HCT116 (cell line): ENCODE measurements around the gene SH3PXD2A. TPM values are rescaled to one million over a fixed set of nuclear protein-coding genes. Genes with fewer than 3 reads are reported as not detected.

ENCODE experiments used
- ATAC-seq: fragments of 200-7000 bp; cut with Tn5 transposase; 2 replicates; pipeline ENCODE4 v1.9.1; 2020; ENCODE audit warnings: mild to moderate bottlenecking, moderate library complexity
- BruUV-seq: library from RNA; stranded (reverse); fragments of 400-500 nt; replicated peaks from 2 replicates; lab custom pipeline; 2021; lab: Mats Ljungman, UMichigan
- CTCF ChIA-PET: fragments of 300-600 bp; sonication (Branson Sonifier 250); formaldehyde crosslinking; loops from one replicate; lab custom pipeline; 2021; ENCODE audit warnings: antibody characterized with exemption; lab: Charles Lee
- POLR2A ChIA-PET: fragments of 300-600, 350-600 bp; sonication (Branson Sonifier 250); formaldehyde crosslinking; loops from one replicate; lab custom pipeline; 2021; ENCODE audit warnings: antibody characterized with exemption; lab: Charles Lee
- RAD21 ChIA-PET, 2 experiments: fragments of 300-600 bp; sonication (Branson Sonifier 250); formaldehyde crosslinking; loops; one replicate each; lab custom pipeline; 2023; ENCODE audit warnings: low total read pairs in 2 of 2; ENCODE audit not compliant: uncharacterized antibody in 2 of 2, unreplicated experiment in 2 of 2, low non-redundant PET in 1 of 2; lab: Charles Lee
- DNase-seq: peaks from one replicate; pipeline ENCODE4 v3.0.0-alpha.2; 2010; ENCODE audit warnings: low read depth, low spot score
- H2AFZ ChIP-seq: fragments of 200-600 bp; shearing (Covaris generic), sonication (generic); 2 replicates; pipeline ENCODE4 v1.6.1; 2017; ENCODE audit warnings: low read depth, mixed run types, mixed read lengths, antibody characterized with exemption, low read length; ENCODE audit not compliant: poor library complexity, severe bottlenecking
- H3K27ac ChIP-seq: 2 replicates; pipeline ENCODE4 v1.5.1; 2012; ENCODE audit warnings: low read depth, low read length
- H3K27me3 ChIP-seq: fragments of 200-600 bp; sonication (generic); 2 replicates; pipeline ENCODE4 v1.6.1; 2016; ENCODE audit warnings: mixed run types, low read length, mixed read lengths; ENCODE audit not compliant: insufficient read depth
- H3K36me3 ChIP-seq, 2 experiments: fragments of 200-500 bp in 1 of 2; fragments of 200-600 bp in 1 of 2; sonication (Bioruptor generic) in 1 of 2; sonication (generic) in 1 of 2; 2 replicates each; pipeline versions ENCODE4 v1.5.1 to v1.6.1; 2014 to 2016; ENCODE audit warnings: low read length in 2 of 2, inconsistent platforms in 1 of 2, mixed read lengths in 1 of 2, mixed run types in 1 of 2; ENCODE audit not compliant: insufficient read depth in 2 of 2, control insufficient read depth in 1 of 2
- H3K4me1 ChIP-seq, 2 experiments: fragments of 200-600 bp in 1 of 2; sonication (generic) in 1 of 2; 2 replicates each; pipeline versions ENCODE4 v1.5.1 to v1.6.1; 2012 to 2017; ENCODE audit warnings: low read length in 2 of 2, inconsistent platforms in 1 of 2, mild to moderate bottlenecking in 1 of 2, mixed read lengths in 1 of 2, mixed run types in 1 of 2, moderate library complexity in 1 of 2; ENCODE audit not compliant: insufficient read depth in 2 of 2, control insufficient read depth in 1 of 2
- H3K4me2 ChIP-seq: fragments of 200-600 bp; sonication (generic); 2 replicates; pipeline ENCODE4 v1.6.1; 2017; ENCODE audit warnings: mixed run types, low read length, mixed read lengths
- H3K4me3 ChIP-seq, 2 experiments: fragments of 200-600 bp in 1 of 2; sonication (generic) in 1 of 2; replicated peaks in 1 of 2; 2 replicates each; pipeline ENCODE4 v1.5.1; 2011 to 2016; ENCODE audit warnings: low read length in 2 of 2, control low read depth in 1 of 2, low read depth in 1 of 2, mild to moderate bottlenecking in 1 of 2, mixed read lengths in 1 of 2, mixed run types in 1 of 2
- H3K79me2 ChIP-seq: fragments of 200-600 bp; sonication (generic); 2 replicates; pipeline ENCODE4 v1.6.1; 2017; ENCODE audit warnings: mild to moderate bottlenecking, mixed run types, low read length, moderate library complexity, mixed read lengths; ENCODE audit not compliant: insufficient read depth
- H3K9ac ChIP-seq: fragments of 200-600 bp; sonication (generic); 2 replicates; pipeline ENCODE4 v1.6.1; 2016; ENCODE audit warnings: low read length, mixed read lengths
- H3K9me2 ChIP-seq: fragments of 200-600 bp; sonication (generic), shearing (Covaris generic); 2 replicates; pipeline ENCODE4 v1.6.1; 2017; ENCODE audit warnings: mixed run types, mild to moderate bottlenecking, moderate library complexity; ENCODE audit not compliant: insufficient read depth
- H3K9me3 ChIP-seq, 2 experiments: fragments of 200-500 bp in 1 of 2; fragments of 200-600 bp in 1 of 2; sonication (Bioruptor generic) in 1 of 2; sonication (generic) in 1 of 2; 2 replicates each; pipeline ENCODE4 v1.6.1; 2014 to 2017; ENCODE audit warnings: low read length in 2 of 2, mixed read lengths in 2 of 2, inconsistent platforms in 1 of 2, low read depth in 1 of 2, mild to moderate bottlenecking in 1 of 2, mixed run types in 1 of 2, moderate library complexity in 1 of 2; ENCODE audit not compliant: control insufficient read depth in 1 of 2, insufficient read depth in 1 of 2
- H4K20me1 ChIP-seq: fragments of 200-600 bp; sonication (generic), shearing (Covaris generic); 2 replicates; pipeline ENCODE4 v1.6.1; 2017; ENCODE audit warnings: mixed run types, mild to moderate bottlenecking, moderate library complexity; ENCODE audit not compliant: insufficient read depth
- ATF3 ChIP-seq: IDR thresholded peaks from 2 replicates; pipeline ENCODE4 v1.6.1; 2012
- CBX3 ChIP-seq: IDR thresholded peaks from 2 replicates; pipeline ENCODE4 v1.6.1; 2012; ENCODE audit warnings: low read depth
- CTCF ChIP-seq, 3 experiments: fragments of 200-600 bp in 1 of 3; sonication (generic) in 1 of 3; IDR thresholded peaks in 2 of 3; conservative IDR thresholded peaks in 1 of 3; 2 replicates each; pipeline ENCODE4 v1.5.1; 2012 to 2017; ENCODE audit warnings: low read depth in 2 of 3, low read length in 2 of 3, antibody characterized with exemption in 1 of 3, borderline replicate concordance in 1 of 3, control low read depth in 1 of 3, mild to moderate bottlenecking in 1 of 3, mixed read lengths in 1 of 3, mixed run types in 1 of 3, moderate library complexity in 1 of 3; ENCODE audit not compliant: insufficient read depth in 1 of 3
- EGR1 ChIP-seq: IDR thresholded peaks from 2 replicates; pipeline ENCODE4 v1.6.1; 2012; ENCODE audit warnings: low read depth
- EZH2phosphoT487 ChIP-seq: fragments of 200-600 bp; IDR thresholded peaks from 2 replicates; pipeline ENCODE4 v1.6.1; 2018; ENCODE audit warnings: antibody characterized with exemption, borderline replicate concordance
- FOSL1 ChIP-seq: IDR thresholded peaks from 2 replicates; pipeline ENCODE4 v1.6.1; 2012; ENCODE audit warnings: low read depth
- JUND ChIP-seq: IDR thresholded peaks from 2 replicates; pipeline ENCODE4 v1.6.1; 2012
- MAX ChIP-seq: IDR thresholded peaks from 2 replicates; pipeline ENCODE4 v1.6.1; 2012
- POLR2AphosphoS5 ChIP-seq: IDR thresholded peaks from 2 replicates; pipeline ENCODE4 v1.6.1; 2011; ENCODE audit warnings: mild to moderate bottlenecking, low read depth, low read length, moderate library complexity
- RAD21 ChIP-seq: IDR thresholded peaks from 2 replicates; pipeline ENCODE4 v1.6.1; 2012; ENCODE audit warnings: low read depth, mild to moderate bottlenecking
- SIN3A ChIP-seq: IDR thresholded peaks from 2 replicates; pipeline ENCODE4 v1.6.1; 2012; ENCODE audit warnings: low read depth
- SP1 ChIP-seq: IDR thresholded peaks from 2 replicates; pipeline ENCODE4 v1.6.1; 2012; ENCODE audit warnings: low read depth
- ZFX ChIP-seq: fragments of 450-650 bp; IDR thresholded peaks from 2 replicates; pipeline ENCODE4 v1.6.1; 2017
- intact Hi-C: fragments of 100-400 bp; cut with micrococcal nuclease; formaldehyde crosslinking; loops from 2 replicates; pipeline ENCODE4 v1.10.0; 2022
- total RNA-seq: library from RNA; stranded (reverse); gene quantifications from one replicate; pipeline ENCODE4 v1.2.1, GENCODE V29; 2021; ENCODE audit not compliant: unreplicated experiment

SH3PXD2A gene
- total RNA-seq, 1 experiment from 2014 or later = 8.7 TPM

- no peaks in the 10 kb centered on the region for H4K20me1 ChIP-seq
- no peaks in the 10 kb centered on the region for H3K9me2 ChIP-seq
- ChIA-PET RAD21 (no interaction called here), POLR2A (interaction anchor here (1.1 kb wide), 1 partner anchor 11 kb away, joined by 7 read pairs; no protein-coding TSS in a partner anchor), CTCF (interaction anchor here (0.7 kb wide), 1 partner anchor 184 kb away, joined by 3 read pairs; no protein-coding TSS in a partner anchor)
- H3K4me1 ChIP-seq = peaks cover 90 to 94% of the 10 kb centered on the region in 2 experiments
- no TSS peak for BruUV-seq
- ATAC-seq (no peak), DNase-seq (no peak)
- no peak overlapping the region for H3K4me2 ChIP-seq
- H3K27me3 ChIP-seq = no peaks in the 10 kb centered on the region
- no peaks in the 10 kb centered on the region for H3K79me2 ChIP-seq
- H2AFZ ChIP-seq = no peak overlapping the region
- H3K4me3 ChIP-seq = no peak overlapping the region
- H3K9me3 ChIP-seq = no peaks in the 10 kb centered on the region
- H3K9ac ChIP-seq = 0 out of 2 replicates have a peak overlapping the region, but pooled peaks have one; percentile 3
- H3K27ac ChIP-seq = peak overlapping the region; percentile 84
- intact Hi-C loops = loop anchor here (5.0 to 10.0 kb wide), 2 partner anchors 70 to 437 kb away; partner anchors contain the start of genes ITPRIP and SLK
- TF ChIP-seq RAD21 (no peak), CTCF (IDR thresholded peaks at IDR 0.05 in 2 of 3, conservative IDR thresholded peaks at IDR 0.05 in 1 of 3; ENCODE audit: borderline replicate concordance in 1 of 3, insufficient read depth in 1 of 3, low read depth in 2 of 3, low read length in 2 of 3) (no peak), ZFX (no peak), SIN3A (no peak), EZH2phosphoT487 (no peak), POLR2AphosphoS5 (no peak), EGR1 (no peak), ATF3 (no peak), FOSL1 (no peak), MAX (no peak), SP1 (no peak), JUND (no peak), CBX3 (no peak)
- TF ChIP-seq, all 23 proteins: peak for 0
- H3K36me3 ChIP-seq = peaks cover 4 to 14% of the 10 kb centered on the region in 2 experiments; a peak in 2 of 4 replicates
Observed at GRCh38 chr10:103897241-103897774, 41.9 kb upstream of the SH3PXD2A start.
